ENCODE data around the gene PPP2R1A. TPM values are rescaled to one million over a fixed set of nuclear protein-coding genes. Genes with fewer than 3 reads are reported as not detected.
A peak's percentile ranks its signal among the peaks of the same experiment; 100 is the strongest.
"Not testable (repeated sequence)": the region's sequence is repeated elsewhere in the genome, so short reads cannot be mapped to it uniquely, and the experiment has no call there.

The PPP2R1A gene
- total and polyA plus RNA-seq, 2 donors from 2014 or later: 314 to 346 TPM

DNA sequence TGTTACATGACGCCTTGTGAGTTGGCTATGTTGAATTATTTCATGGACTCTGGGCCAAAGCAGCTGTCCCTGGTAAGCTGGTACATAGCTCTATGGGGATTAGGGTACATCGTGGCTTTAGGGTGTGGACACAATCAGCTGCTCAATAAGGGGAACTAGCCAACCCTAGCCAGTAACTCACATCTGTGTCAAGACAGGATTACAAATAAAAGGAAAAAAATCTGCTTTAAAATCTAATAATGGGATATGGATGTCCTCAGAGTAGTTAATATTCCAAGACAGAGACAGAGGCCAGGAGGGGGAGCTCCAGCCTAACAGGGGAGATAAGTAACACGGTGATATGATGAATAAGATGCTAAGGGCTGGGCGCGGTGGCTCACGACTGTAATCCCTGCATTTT is 58.4 kb downstream of the PPP2R1A start:
- Histone ChIP-seq H3K36me3 (ENCODE audit: control insufficient read depth in 2 of 3, insufficient read depth in 3 of 3, low read length in 3 of 3) (no peaks in the 10 kb centered on the region), H3K9ac (ENCODE audit: low read length in 3 of 3) (no peak overlapping the region), H3K27me3 (ENCODE audit: control insufficient read depth, insufficient read depth, low read length) (no peaks in the 10 kb centered on the region), H3K27ac (ENCODE audit: low read depth in 2 of 2, low read length in 2 of 2) (no peak overlapping the region), H3K4me1 (ENCODE audit: control insufficient read depth in 2 of 3, insufficient read depth in 2 of 3, low read depth in 1 of 3, low read length in 3 of 3) (no peaks in the 10 kb centered on the region), H3K4me3 (ENCODE audit: low read length in 3 of 3) (no peak overlapping the region), H3K9me3 (ENCODE audit: control insufficient read depth in 2 of 3, insufficient read depth in 1 of 3, low read length in 3 of 3) (no peaks in the 10 kb centered on the region)
- peak; percentile 55 for TF ChIP-seq CTCF (IDR thresholded peaks at IDR 0.05; ENCODE audit: borderline replicate concordance, extremely low read depth, insufficient read depth)
- DNase-seq (peak in 3 of 5 donors; percentile 32 to 54 (median 37)), FAIRE-seq (no peak)
- intact Hi-C loops (cut with DNase I): no loop called here

DNA sequence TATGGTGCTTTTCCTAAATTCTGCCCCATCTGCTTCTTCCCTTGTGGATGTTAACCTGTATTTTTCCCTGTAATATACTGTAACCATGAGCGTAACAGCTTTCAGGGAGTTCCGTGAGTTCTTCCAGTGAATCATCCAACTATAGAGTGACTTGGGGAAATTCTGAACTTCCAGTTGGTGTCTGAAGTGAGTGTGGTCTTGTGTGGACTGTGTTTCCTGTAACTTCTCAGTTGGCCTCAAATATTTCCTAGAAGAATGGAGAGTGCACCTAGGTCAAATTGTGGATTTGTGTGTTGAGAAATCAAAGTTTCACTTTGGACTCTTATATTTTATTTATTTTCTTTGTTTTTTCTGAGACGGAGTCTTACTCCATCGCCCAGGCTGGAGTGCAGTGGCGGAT is 68.6 kb downstream of the PPP2R1A start:
- Histone ChIP-seq H3K4me1 (ENCODE audit: control insufficient read depth in 2 of 3, insufficient read depth in 2 of 3, low read depth in 1 of 3, low read length in 3 of 3) (no peaks in the 10 kb centered on the region), H3K4me3 (ENCODE audit: low read length in 3 of 3) (no peak overlapping the region), H3K9me3 (ENCODE audit: control insufficient read depth in 2 of 3, insufficient read depth in 1 of 3, low read length in 3 of 3) (no peaks in the 10 kb centered on the region), H3K9ac (ENCODE audit: low read length in 3 of 3) (no peak overlapping the region), H3K27me3 (ENCODE audit: control insufficient read depth, insufficient read depth, low read length) (no peaks in the 10 kb centered on the region), H3K27ac (ENCODE audit: low read depth in 2 of 2, low read length in 2 of 2) (no peak overlapping the region), H3K36me3 (ENCODE audit: control insufficient read depth in 2 of 3, insufficient read depth in 3 of 3, low read length in 3 of 3) (no peaks in the 10 kb centered on the region)
- FAIRE-seq (no peak), DNase-seq (no peak)
- TF ChIP-seq CTCF (IDR thresholded peaks at IDR 0.05; ENCODE audit: borderline replicate concordance, extremely low read depth, insufficient read depth): no peak
- intact Hi-C loops (cut with DNase I): no loop called here

DNA sequence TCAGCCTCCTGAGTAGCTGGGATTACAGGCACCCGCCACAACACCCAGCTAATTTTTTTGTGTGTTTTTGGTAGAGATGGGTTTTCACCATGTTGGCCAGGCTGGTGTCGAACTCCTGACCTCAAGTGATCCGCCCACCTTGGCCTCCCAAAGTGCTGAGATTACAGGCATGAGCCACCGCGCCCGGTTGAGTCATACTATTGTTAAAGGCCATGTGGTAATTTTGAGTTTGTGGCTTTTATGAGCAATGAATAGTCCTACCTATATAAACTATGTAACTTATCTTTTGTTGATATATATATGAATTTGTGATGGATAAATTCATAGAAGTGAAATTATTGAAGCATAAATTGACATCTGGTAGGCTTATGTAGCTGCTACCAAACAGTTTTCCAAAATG is 75.7 kb downstream of the PPP2R1A start:
- H3K9ac ChIP-seq (ENCODE audit: low read length in 3 of 3); H3K27me3 ChIP-seq (ENCODE audit: control insufficient read depth, insufficient read depth, low read length); H3K36me3 ChIP-seq (ENCODE audit: control insufficient read depth in 2 of 3, insufficient read depth in 3 of 3, low read length in 3 of 3); DNase-seq; H3K9me3 ChIP-seq (ENCODE audit: control insufficient read depth in 2 of 3, insufficient read depth in 1 of 3, low read length in 3 of 3); FAIRE-seq; intact Hi-C loops (cut with DNase I); H3K4me1 ChIP-seq (ENCODE audit: control insufficient read depth in 2 of 3, insufficient read depth in 2 of 3, low read depth in 1 of 3, low read length in 3 of 3); H3K4me3 ChIP-seq (ENCODE audit: low read length in 3 of 3); H3K27ac ChIP-seq (ENCODE audit: low read depth in 2 of 2, low read length in 2 of 2): not testable (repeated sequence)

GRCh38 chr19:52269338-52270261 is 79.7 kb downstream of the PPP2R1A start, which contains the start of gene ZNF766:
TSS of gene ZNF766 (plus strand) at chr19:52269587. CDS start at chr19:52269614, 27 bp downstream.
- Histone ChIP-seq H3K27ac (ENCODE audit: low read depth in 2 of 2, low read length in 2 of 2) (peak within 1 kb of the TSS; percentile 90 to 98), H3K36me3 (ENCODE audit: control insufficient read depth in 2 of 3, insufficient read depth in 3 of 3, low read length in 3 of 3) (peaks cover 0 to 2% (median 0%) of the 10 kb centered on the region in 3 donors), H3K9ac (ENCODE audit: low read length in 3 of 3) (peak within 1 kb of the TSS; percentile 86 to 98 (median 87)), H3K27me3 (ENCODE audit: control insufficient read depth, insufficient read depth, low read length) (no peaks in the 10 kb centered on the region), H3K4me3 (ENCODE audit: low read length in 3 of 3) (peak within 1 kb of the TSS; percentile 93 to 100 (median 97)), H3K4me1 (ENCODE audit: control insufficient read depth in 2 of 3, insufficient read depth in 2 of 3, low read depth in 1 of 3, low read length in 3 of 3) (peaks cover 0 to 10% (median 4%) of the 10 kb centered on the region in 3 donors), H3K9me3 (ENCODE audit: control insufficient read depth in 2 of 3, insufficient read depth in 1 of 3, low read length in 3 of 3) (no peaks in the 10 kb centered on the region)
- DNase-seq (peak; percentile 97 to 99 (median 98)), FAIRE-seq (peak; percentile 83)
- no peak for TF ChIP-seq CTCF (IDR thresholded peaks at IDR 0.05; ENCODE audit: borderline replicate concordance, extremely low read depth, insufficient read depth)
- intact Hi-C loops (cut with DNase I): no loop called here

All from kidney (tissue), 14 donors.